Activated CD4-positive, CD25-positive, alpha-beta regulatory T cell treated with anti-CD3 and anti-CD28 coated beads, Interleukin-2, amount 50 U/mL, for 16 hours (primary cell): ENCODE measurements around the gene PRMT2.

Experiments used
- DNase-seq: peaks from one replicate; pipeline ENCODE4 v3.0.0-alpha.2; 2020; ENCODE audit warnings: low read depth, low spot score

Gene PRMT2

GRCh38 chr21:46641656-46642055, 6.2 kb downstream of the PRMT2 start:
- no peak for DNase-seq

GRCh38 chr21:46643379-46644177, 8.1 kb downstream of the PRMT2 start:
- no peak for DNase-seq

GRCh38 chr21:46645840-46646239, 10.4 kb downstream of the PRMT2 start:
- DNase-seq = no peak

- DNase-seq = no peak
Observed at GRCh38 chr21:46646541-46647154, 11.2 kb downstream of the PRMT2 start.

- DNase-seq = no peak
Observed at GRCh38 chr21:46648539-46648938, 13.1 kb downstream of the PRMT2 start.

- no peak for DNase-seq
Observed at GRCh38 chr21:46649356-46649755, 13.9 kb downstream of the PRMT2 start.

- DNase-seq = no peak
Observed at GRCh38 chr21:46650476-46651098, 15.1 kb downstream of the PRMT2 start.

GRCh38 chr21:46651121-46651520, 15.6 kb downstream of the PRMT2 start:
- DNase-seq = no peak

GRCh38 chr21:46655230-46655629, 19.8 kb downstream of the PRMT2 start:
- DNase-seq = no peak

GRCh38 chr21:46656820-46657219, 21.3 kb downstream of the PRMT2 start:
- DNase-seq = no peak

- no peak for DNase-seq
Observed at GRCh38 chr21:46660505-46660904, 25.0 kb downstream of the PRMT2 start.

GRCh38 chr21:46661211-46661625, 25.7 kb downstream of the PRMT2 start:
- no peak for DNase-seq

GRCh38 chr21:46661642-46662366, 26.3 kb downstream of the PRMT2 start:
- no peak for DNase-seq

GRCh38 chr21:46662367-46662654, 26.8 kb downstream of the PRMT2 start:
- no peak for DNase-seq

GRCh38 chr21:46662765-46663500, 27.5 kb downstream of the PRMT2 start:
- no peak for DNase-seq

- no peak for DNase-seq
Observed at GRCh38 chr21:46663754-46664153, 28.3 kb downstream of the PRMT2 start.

GRCh38 chr21:46664316-46664995, 29.0 kb downstream of the PRMT2 start:
- no peak for DNase-seq

- DNase-seq = no peak
Observed at GRCh38 chr21:46665566-46665965, 30.1 kb downstream of the PRMT2 start.

GRCh38 chr21:46666941-46667740, 31.7 kb downstream of the PRMT2 start:
- no peak for DNase-seq

- no peak for DNase-seq
Observed at GRCh38 chr21:46667741-46668380, 32.4 kb downstream of the PRMT2 start.
